ENCODE measurements around the gene SOD3.

Gene SOD3

DNA sequence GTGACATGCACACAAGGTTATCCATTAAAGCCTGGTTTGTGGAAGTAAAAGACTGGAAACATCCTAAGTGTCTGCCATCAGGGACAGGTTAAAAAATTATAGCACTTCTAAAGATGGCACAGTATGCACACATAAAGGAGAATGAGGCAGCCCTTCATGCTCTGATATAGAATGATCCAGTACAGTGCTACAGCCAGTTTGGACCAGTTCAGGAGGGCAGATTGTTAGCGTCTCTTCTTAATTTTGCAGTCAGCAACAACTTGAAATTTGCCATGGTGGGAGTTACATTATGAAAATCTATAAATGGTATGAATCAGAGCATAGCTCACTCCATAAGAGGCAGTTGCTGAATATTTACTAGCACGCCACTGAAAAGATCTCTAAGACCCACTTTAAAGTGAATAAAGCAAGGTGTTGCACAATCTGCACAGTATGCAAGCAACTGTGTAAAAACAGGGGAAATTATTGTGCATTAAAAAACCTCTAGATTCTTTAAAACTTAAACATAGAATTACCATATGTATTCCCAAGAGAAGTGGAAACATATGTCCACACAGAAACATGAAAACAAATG is 20.3 kb upstream of the SOD3 start:
- no peak for DNase-seq (ENCODE audit: low read depth, low spot score)

- DNase-seq (ENCODE audit: low read depth, low spot score): no peak
Observed at GRCh38 chr4:24775750-24776149, 19.6 kb upstream of the SOD3 start.

DNA sequence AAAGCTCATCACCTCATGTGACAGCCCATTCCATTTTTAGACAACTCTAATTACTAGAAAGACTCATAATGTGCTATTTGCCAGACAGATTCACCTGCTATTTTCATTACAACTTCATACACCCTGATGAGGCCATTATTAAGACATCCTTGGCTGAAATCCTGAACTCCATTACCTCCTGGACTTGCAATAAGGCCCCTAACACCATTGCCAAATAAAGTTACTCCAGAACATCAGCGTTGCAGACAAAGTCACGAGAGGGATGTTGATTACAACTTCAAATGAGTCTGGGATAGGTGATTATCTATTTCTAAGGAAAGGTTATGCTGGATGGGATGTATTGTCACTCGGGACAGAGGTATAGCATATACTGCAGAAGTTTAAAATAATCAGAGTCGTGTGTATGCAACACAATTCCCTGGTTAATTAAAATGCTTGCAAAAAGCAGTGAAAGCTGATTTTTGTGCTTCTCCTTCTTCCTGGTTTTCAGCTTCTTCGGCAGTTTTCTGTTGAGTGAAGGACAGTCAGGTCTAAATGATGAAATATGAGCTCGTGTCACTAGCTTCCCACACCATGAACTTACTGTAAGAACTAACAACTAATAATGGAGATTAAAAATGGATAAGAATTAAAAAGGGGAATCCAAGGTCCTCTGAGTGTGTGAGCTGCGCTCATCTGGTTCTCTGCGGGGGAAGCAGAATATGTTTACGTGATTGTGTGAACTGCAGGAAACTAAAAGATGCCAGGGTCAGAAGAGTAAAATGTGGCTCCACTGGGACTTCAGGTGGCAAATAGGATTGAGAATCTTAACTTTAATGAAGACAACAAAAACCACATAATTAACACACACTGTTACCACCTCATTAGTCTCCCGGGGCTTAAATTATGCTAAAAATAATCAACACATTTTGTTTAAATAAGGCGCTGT is 17.6 kb upstream of the SOD3 start:
- no peak for DNase-seq (ENCODE audit: low read depth, low spot score)

- DNase-seq (ENCODE audit: low read depth, low spot score): no peak
Observed at GRCh38 chr4:24778464-24779225, 16.7 kb upstream of the SOD3 start.

DNA sequence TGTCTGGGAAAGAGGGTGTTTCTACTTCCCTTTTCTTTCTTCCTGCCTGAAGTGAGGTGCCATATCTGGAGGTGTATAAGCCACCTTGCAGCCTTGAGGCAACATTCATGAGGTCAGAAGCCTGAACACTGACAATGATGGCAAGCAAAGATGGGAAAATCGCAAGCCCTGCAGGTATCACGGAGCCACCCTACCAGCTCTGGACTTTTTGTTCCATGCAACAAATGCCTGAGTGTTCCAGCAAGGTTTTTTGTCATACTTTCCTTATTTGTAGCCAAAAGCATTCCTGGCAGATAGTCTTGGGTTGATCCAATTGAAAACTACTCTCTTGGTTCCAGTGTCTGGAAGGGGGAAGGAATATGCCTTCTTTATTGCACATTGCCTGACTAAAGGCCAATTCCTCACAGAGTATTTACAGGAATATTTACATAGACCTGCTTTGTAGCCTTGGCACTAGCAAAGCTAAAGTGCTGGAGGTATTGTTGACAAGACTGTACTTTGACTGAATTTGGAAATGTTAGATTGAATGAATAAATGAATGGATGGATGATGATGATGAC is 14.4 kb upstream of the SOD3 start:
- DNase-seq (ENCODE audit: low read depth, low spot score): no peak

GRCh38 chr4:24781999-24782745 is 13.2 kb upstream of the SOD3 start:
- DNase-seq (ENCODE audit: low read depth, low spot score): no peak

DNA sequence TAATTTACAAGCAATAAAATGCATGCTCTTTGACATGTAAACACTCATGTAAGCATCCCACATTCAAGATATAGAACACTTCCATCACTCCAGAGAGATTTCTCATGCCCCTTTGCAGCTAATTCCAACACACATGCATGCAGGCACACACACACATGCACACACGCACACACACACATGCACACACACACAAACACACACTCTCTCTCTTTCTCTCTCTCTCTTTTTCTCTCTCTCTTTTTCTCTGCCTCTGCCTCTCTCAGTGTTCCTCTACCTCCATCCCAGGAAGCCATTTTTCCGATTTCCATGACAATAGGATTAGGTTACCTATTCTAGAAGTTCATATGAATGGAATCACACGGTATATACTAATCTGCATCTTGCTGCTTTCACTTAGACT is 11.9 kb upstream of the SOD3 start:
- no peak for DNase-seq (ENCODE audit: low read depth, low spot score)

- DNase-seq (ENCODE audit: low read depth, low spot score): no peak
Observed at GRCh38 chr4:24791043-24791442, 4.3 kb upstream of the SOD3 start.

DNA sequence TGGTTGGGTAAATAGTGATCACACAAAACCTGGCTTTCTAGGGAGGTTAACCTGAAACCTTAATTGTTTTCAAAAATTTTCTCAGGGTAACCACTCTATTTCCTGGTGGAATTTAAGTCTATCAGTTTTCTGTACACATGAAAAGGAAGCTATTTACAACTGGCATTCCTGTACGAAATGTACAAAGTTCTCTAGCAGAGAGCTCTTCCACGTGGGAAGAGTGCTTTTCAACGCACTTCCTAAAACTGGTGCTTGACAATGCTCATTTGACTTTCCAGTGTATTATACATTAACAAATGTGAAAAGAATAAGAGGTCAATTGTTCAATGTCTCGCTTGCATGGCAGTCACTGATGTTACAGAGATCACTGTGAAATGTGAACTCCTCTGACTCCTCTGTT is 2.8 kb upstream of the SOD3 start:
- DNase-seq (ENCODE audit: low read depth, low spot score): no peak

DNA sequence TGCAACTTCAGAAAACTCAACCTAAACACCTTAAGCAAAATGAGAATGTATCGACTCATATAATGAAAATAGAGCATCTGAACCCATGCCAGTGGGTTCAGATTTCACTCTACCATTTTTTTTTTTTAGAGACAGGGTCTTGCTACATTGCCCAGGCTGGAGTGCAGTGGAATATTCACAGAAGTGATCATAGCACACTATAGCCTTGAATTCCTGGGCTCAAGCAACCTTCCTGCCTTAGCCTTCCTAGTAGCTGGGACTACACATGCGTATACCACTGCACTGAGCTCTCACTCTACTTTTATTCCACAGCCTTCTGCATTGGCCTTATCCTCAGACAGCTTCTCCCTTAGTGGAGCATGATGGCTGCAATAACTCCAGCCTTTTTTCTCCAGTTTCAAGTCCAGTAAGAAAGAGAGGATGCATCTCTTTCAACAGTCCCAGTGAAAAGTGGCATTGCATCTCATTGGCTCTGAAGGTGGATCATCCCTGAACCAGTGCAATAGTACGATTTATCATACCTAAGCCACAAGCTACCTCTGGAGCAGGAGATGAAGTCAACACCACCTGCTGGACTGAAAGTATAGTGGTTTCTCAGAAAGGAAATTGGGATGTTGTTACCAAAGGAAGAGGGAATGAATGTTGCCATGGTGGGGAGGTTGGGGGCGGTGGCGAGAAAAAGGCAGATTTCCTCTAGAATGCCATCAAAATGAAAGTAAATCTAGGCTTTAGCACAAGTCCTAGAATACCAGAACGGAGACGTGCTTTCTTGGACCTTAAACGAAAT is 2.0 kb upstream of the SOD3 start:
- no peak for DNase-seq (ENCODE audit: low read depth, low spot score)

DNA sequence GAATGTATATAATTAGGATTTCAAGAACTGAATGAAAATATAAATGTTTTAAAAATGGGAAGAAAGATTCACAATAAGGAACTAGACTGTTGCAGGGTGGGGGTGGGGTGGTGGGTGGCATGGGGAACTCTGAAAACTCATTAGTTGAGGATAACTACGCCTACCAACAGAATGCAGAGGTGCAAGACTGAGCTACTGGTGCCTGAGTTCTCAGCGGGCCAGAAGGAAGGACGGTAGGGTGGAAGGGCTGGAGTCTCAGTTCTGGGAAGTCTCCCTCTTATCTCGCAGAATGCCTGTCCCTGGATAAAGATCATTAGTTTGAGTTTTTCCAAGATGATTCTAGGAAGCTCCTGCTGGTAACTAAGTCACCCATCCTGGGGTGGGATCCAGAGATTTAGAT is 1.3 kb upstream of the SOD3 start:
- DNase-seq (ENCODE audit: low read depth, low spot score): no peak

- no peak for DNase-seq (ENCODE audit: low read depth, low spot score)
Observed at GRCh38 chr4:24794480-24794879, 893 bp upstream of the SOD3 start.

DNA sequence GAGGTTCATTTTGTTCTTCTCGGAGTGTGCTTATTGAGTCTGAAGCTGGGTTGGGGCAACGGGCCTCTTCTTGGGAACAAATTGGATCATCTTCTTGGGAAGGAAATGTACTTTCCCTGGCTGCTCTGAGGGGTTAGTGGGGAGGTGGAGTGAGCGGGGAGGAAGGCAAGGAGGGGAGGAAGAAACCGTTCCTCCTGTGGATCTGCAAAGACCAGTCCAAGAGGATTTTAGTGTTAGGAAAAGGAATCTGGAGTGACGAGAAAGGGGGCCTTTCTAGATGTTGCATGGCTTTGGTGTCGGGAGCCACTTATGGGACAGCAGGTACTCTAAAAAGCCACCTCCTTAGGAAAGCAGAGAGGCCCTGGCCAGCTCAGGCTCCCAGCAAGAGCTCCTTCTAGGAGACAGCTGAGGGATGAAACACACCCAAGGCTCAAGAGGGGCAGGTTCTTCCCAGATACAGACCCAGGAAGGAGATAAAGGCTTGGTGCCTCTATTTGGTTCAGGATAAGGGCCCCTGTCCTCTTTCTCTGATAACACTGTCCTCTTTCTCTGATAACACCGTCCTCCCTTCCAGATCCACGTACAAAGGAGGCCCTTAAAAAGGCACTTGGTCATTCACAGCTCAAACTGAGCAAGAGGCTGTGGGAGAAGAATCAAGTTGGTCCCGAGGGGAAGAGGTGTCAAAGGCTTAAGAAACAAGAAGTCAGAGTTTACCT is 451 bp downstream of the SOD3 start:
- no peak for DNase-seq (ENCODE audit: low read depth, low spot score)

DNA sequence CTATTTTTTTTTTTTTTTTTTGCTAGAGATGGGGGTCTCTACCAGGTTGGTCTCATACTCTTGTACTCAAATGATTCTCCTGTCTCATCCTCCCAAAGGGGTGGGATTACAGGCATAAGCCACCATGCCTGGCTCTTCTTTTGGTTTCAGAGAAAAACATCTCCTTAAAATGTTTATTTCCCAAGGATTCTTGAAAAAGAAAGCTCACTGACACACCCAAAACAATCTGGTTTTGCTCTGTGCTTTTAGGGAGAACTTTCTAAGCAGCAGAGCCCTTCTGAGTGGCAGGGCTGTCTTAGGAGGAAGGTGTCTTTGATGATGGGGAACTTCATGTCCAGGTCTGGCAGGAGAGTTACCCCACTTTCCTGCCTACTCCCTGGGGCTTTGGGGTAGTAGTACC is 1.2 kb downstream of the SOD3 start:
- no peak for DNase-seq (ENCODE audit: low read depth, low spot score)

DNA sequence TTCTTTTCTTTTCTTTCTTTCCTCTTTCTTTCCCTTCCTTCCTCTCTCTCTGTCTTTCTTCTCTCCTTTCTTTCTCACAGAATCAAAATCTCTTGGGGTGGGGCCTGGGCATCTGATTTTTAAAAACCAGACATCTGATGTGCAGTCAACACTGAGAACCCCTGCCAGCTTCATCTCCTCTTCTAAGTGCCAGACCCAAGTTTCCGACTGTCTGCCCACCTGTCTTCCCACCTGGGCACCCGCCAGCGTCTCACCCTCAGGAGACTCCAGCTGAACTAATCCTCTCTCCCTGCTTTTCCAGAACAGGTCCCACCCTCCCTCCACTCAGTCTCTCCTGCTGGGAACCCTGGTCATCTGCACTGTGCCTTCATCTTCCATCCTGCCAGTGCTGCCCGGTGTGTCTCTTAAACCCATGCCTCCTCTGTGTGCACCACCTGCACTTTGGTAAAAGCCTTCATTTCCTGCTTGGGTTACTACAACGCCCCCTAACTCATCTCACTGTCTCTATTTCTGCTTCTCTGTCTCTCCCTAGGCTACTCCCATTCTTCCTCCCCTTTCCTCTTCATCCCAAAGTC is 2.8 kb downstream of the SOD3 start:
- DNase-seq (ENCODE audit: low read depth, low spot score): no peak

DNA sequence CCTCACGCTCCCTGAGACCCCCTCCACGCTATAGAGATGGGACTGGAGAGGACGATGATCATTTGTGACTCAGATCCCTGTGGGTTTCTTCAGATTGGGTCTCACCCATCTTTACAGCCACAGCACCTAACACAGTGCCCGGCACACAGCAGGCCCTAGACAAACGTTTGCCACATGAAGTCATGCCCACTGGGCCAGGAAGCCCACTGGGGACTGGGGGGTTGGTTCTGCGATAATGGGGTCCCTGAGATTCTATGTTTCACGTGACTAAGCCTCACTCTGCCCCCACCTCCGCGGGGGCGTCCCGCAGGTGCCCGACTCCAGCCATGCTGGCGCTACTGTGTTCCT is 3.8 kb downstream of the SOD3 start:
- DNase-seq (ENCODE audit: low read depth, low spot score): no peak

GRCh38 chr4:24799544-24800324 is 4.4 kb downstream of the SOD3 start:
- DNase-seq (ENCODE audit: low read depth, low spot score): no peak

- DNase-seq (ENCODE audit: low read depth, low spot score): no peak
Observed at GRCh38 chr4:24800325-24800895, 5.0 kb downstream of the SOD3 start.
